Gastroesophageal sphincter (tissue), 4 donors: ENCODE data around the gene GPT2. TPM values are rescaled to one million over a fixed set of nuclear protein-coding genes. Genes with fewer than 3 reads are reported as not detected.

ENCODE experiments used
- ATAC-seq: fragments of 150-250 bp; one replicate; pipeline ENCODE4 v1.9.1; 2016; ENCODE audit warnings: mild to moderate bottlenecking, moderate library complexity
- H3K27ac ChIP-seq, 4 donors: fragments of 200-600 bp; sonication (generic) in 3 of 4; 1 replicate in 3 of 4; 2 replicates in 1 of 4; pipeline ENCODE4 v1.5.1; 2016 to 2019
- H3K27me3 ChIP-seq: fragments of 200-600 bp; sonication (generic); one replicate; pipeline ENCODE4 v1.5.1; 2019
- H3K36me3 ChIP-seq, 2 donors: fragments of 200-600 bp; sonication (generic); one replicate each; pipeline ENCODE4 v1.5.1; 2019; ENCODE audit warnings: control low read depth in 1 of 2
- H3K4me1 ChIP-seq, 3 donors: fragments of 200-600 bp; sonication (generic); 1 replicate in 2 of 3; 2 replicates in 1 of 3; pipeline ENCODE4 v1.5.1; 2016 to 2019; ENCODE audit warnings: control low read depth in 2 of 3
- H3K4me3 ChIP-seq, 2 donors: fragments of 200-600 bp; sonication (generic); one replicate each; pipeline ENCODE4 v1.5.1; 2019; ENCODE audit warnings: mild to moderate bottlenecking in 1 of 2, moderate library complexity in 1 of 2
- H3K9me3 ChIP-seq, 3 donors: fragments of 200-600 bp; sonication (generic); one replicate each; pipeline ENCODE4 v1.5.1; 2017 to 2019; ENCODE audit warnings: control low read depth in 2 of 3
- EP300 ChIP-seq: sonication (generic); formaldehyde crosslinking; IDR thresholded peaks from one replicate; pipeline ENCODE4 v1.6.1; 2017; ENCODE audit warnings: antibody characterized with exemption, mild to moderate bottlenecking
- POLR2A ChIP-seq, 2 donors: fragments of 450-650 bp; IDR thresholded peaks; one replicate each; pipeline ENCODE4 v1.6.1; 2017; ENCODE audit warnings: antibody characterized with exemption in 2 of 2, mild to moderate bottlenecking in 2 of 2, moderate library complexity in 1 of 2
- POLR2AphosphoS5 ChIP-seq: sonication (generic); formaldehyde crosslinking; IDR thresholded peaks from one replicate; pipeline ENCODE4 v1.6.1; 2017; ENCODE audit warnings: antibody characterized with exemption
- WGBS, 2 donors: methylation state at CpG; one replicate each; pipeline ENCODE4 v1.1.5; 2018; ENCODE audit warnings: low coverage in 1 of 2; 5-methylcytosine and 5-hydroxymethylcytosine counted together
- total RNA-seq, 4 donors: library from RNA; depleted of rRNA; stranded (reverse); fragments of >200 nt; gene quantifications; one replicate each; pipeline ENCODE4 v1.1.0, GENCODE V29; 2016
- TF ChIP-seq, protein P1 (sequence below), 4 experiments: fragments of 200-600 bp in 2 of 4; fragments of 450-650 bp in 2 of 4; sonication (generic) in 1 of 4; IDR thresholded peaks; one replicate each; pipeline ENCODE4 v1.5.1; 2017 to 2019; ENCODE audit warnings: antibody characterized with exemption in 4 of 4, mild to moderate bottlenecking in 2 of 4, moderate library complexity in 2 of 4

The GPT2 gene
- total RNA-seq, 4 donors from 2014 or later: 3.8 to 8.6 (median 5.4) TPM

DNA sequence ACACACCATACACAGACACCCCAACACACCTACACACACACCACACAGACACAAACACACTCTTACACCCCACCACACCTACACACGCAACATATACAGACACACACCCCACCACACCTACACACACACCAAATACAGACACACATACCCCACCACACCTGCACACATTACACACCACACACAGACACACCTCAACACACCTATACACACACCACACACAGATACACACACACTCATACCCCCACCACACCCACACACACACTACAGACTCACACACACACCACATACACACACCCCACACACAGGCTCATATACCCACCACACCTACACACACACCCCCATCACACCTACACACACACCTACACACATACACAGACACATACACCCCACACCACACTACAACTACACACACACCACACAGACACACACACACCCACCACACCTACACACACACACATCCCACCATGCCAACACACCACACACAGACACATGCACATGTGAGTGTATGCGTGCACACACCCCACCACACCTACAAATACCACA, 31.4 kb downstream of the GPT2 start:
- Histone ChIP-seq H3K27me3 (no peaks in the 10 kb centered on the region), H3K36me3 (peaks cover 0 to 59% of the 10 kb centered on the region in 2 donors), H3K4me3 (no peak overlapping the region), H3K9me3 (no peaks in the 10 kb centered on the region), H3K4me1 (no peaks in the 10 kb centered on the region), H3K27ac (no peak overlapping the region)
- no peak for ATAC-seq
- 100% methylated on average over 1 to 2 of the region's 2 CpGs for WGBS, 2 donors
- no peak for TF ChIP-seq POLR2A (IDR thresholded peaks at IDR 0.05)
- TF ChIP-seq EP300: no peak
- TF ChIP-seq, protein P1, sequence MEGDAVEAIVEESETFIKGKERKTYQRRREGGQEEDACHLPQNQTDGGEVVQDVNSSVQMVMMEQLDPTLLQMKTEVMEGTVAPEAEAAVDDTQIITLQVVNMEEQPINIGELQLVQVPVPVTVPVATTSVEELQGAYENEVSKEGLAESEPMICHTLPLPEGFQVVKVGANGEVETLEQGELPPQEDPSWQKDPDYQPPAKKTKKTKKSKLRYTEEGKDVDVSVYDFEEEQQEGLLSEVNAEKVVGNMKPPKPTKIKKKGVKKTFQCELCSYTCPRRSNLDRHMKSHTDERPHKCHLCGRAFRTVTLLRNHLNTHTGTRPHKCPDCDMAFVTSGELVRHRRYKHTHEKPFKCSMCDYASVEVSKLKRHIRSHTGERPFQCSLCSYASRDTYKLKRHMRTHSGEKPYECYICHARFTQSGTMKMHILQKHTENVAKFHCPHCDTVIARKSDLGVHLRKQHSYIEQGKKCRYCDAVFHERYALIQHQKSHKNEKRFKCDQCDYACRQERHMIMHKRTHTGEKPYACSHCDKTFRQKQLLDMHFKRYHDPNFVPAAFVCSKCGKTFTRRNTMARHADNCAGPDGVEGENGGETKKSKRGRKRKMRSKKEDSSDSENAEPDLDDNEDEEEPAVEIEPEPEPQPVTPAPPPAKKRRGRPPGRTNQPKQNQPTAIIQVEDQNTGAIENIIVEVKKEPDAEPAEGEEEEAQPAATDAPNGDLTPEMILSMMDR (IDR thresholded peaks at IDR 0.05): no peak
- TF ChIP-seq POLR2AphosphoS5: no peak

DNA sequence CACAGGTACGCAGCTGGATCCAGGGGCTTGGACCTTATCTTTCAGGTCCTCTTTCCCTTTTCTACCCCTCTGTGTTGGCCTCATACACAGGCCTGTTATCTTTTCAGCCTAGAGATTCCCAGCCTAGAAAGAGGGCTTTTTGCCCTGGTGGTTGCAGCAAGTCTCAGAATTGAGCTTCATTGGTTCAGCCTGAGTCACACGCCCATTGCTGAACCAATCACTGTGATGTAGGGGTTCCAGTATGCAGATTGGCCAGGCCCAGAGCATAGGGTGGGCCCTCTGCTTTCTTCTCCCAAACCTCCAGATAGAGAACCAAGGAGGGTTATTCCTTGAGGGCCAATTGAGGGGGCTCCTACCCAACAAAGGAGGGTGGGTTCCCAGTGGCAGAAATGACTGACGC, 32.8 kb downstream of the GPT2 start:
- Histone ChIP-seq H3K4me3 (no peak overlapping the region), H3K27ac (no peak overlapping the region), H3K27me3 (no peaks in the 10 kb centered on the region), H3K36me3 (peaks cover 0 to 54% of the 10 kb centered on the region in 2 donors), H3K4me1 (no peaks in the 10 kb centered on the region), H3K9me3 (no peaks in the 10 kb centered on the region)
- WGBS, 2 donors: 88 to 100% methylated on average over 2 of the region's 3 CpGs
- TF ChIP-seq, protein P1 (IDR thresholded peaks at IDR 0.05): no peak
- TF ChIP-seq EP300 (no peak), POLR2A (IDR thresholded peaks at IDR 0.05) (no peak), POLR2AphosphoS5 (no peak)
- no peak for ATAC-seq

DNA sequence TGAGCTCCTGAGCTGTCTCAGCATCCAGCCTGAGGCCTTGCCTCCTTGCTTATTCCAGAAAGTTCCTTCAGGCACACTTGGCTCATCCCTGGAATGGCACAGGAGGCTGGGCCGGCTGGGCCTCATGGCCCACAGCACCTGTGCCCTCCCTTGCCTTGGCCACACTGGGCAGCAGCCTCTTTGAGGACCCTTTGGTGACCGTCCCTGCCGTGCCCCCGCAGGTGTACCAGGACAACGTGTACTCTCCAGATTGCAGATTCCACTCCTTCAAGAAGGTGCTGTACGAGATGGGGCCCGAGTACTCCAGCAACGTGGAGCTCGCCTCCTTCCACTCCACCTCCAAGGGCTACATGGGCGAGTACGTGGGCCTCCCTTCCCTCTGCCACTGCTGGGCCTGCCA, 34.2 kb downstream of the GPT2 start:
- H3K9me3 ChIP-seq: no peaks in the 10 kb centered on the region
- H3K27me3 ChIP-seq: no peaks in the 10 kb centered on the region
- H3K27ac ChIP-seq: no peak overlapping the region
- no peak overlapping the region for H3K4me3 ChIP-seq
- WGBS, 2 donors: 60 to 100% methylated on average over 1 of the region's 11 CpGs
- ATAC-seq: no peak
- peaks cover 0 to 57% of the 10 kb centered on the region in 2 donors for H3K36me3 ChIP-seq
- TF ChIP-seq, protein P1 (IDR thresholded peaks at IDR 0.05): no peak
- TF ChIP-seq POLR2AphosphoS5: no peak
- TF ChIP-seq EP300: no peak
- no peak for TF ChIP-seq POLR2A (IDR thresholded peaks at IDR 0.05)
- no peaks in the 10 kb centered on the region for H3K4me1 ChIP-seq

DNA sequence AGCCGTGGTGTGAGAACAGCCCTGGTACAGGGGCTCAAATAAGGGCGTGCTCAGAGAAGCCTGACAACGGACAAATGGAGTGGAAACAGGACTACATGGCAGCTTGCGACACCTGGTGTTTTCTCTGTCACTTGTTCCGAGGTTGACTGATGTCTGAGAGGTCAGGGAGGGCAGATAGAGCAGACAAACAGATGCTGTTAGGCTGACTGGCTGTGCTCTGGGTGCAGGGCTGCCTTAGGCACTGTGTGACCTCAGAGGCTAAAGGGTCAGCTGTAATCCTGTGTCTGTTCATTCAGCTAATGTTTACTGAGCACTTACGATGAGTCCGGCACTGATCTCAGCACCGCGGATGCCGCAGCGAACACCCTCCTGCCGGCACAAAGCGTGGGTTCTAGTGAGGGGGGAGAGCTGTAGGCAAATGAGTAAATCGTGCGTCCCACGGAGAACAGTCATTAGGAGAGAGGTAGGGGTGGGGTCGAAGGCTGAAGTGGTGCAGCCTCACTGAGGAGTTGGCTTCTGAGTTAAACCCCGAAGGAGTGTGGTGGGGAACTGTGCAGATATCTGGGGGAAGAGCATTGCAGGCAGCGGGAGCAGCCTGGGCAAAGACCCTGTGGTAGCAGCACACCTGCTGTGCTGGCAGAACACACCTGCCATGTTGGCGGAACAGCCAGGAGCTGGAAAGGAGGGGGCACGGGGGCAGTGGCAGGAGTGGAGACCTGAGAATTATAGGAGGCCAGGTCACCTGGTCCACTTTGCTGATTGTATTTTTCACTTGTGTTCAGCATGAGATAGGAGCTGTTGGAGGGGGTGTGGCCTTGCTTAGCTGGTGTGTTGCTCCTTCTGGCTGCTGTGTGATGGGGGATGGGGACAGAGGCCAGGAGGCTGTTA, 35.0 kb downstream of the GPT2 start:
- Histone ChIP-seq H3K27ac (no peak overlapping the region), H3K36me3 (peaks cover 0 to 57% of the 10 kb centered on the region in 2 donors), H3K9me3 (no peaks in the 10 kb centered on the region), H3K4me3 (no peak overlapping the region), H3K4me1 (no peaks in the 10 kb centered on the region), H3K27me3 (no peaks in the 10 kb centered on the region)
- ATAC-seq: no peak
- 58% methylated on average over 11 of the region's 21 CpGs; no CpG with 5 or more reads in 1 of the 2 donors for WGBS, 2 donors
- TF ChIP-seq EP300 (no peak), POLR2A (IDR thresholded peaks at IDR 0.05) (no peak), POLR2AphosphoS5 (no peak)
- TF ChIP-seq, protein P1 (IDR thresholded peaks at IDR 0.05): no peak
